GM12872 (cell line): ENCODE results near the gene CD244.

Source experiments
- TF ChIP-seq, protein P1 (sequence below): IDR thresholded peaks from 3 replicates; pipeline ENCODE4 v1.5.1; 2011; ENCODE audit warnings: low read depth, mild to moderate bottlenecking, low read length, moderate library complexity; ENCODE audit not compliant: insufficient read depth

The CD244 gene

DNA sequence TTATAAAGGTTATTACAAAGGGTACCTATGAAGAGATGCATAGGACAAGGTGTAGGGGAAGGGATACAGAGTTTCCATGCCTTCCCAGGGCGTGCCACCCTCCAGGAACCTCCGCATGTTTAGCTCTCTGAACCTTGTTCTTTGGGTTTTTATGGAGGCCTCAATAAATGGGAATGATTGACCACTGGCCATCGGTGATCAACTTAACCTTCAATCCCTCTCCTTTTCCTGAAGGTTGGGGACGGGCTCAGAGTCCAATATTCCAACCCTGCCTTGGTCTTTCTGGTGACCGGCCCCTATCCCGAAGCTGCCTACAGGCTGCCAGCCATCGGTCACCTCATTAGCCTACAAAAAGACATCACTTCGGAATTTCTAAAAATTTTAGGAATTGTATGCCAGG, 11.7 kb downstream of the CD244 start:
- TF ChIP-seq, protein P1, sequence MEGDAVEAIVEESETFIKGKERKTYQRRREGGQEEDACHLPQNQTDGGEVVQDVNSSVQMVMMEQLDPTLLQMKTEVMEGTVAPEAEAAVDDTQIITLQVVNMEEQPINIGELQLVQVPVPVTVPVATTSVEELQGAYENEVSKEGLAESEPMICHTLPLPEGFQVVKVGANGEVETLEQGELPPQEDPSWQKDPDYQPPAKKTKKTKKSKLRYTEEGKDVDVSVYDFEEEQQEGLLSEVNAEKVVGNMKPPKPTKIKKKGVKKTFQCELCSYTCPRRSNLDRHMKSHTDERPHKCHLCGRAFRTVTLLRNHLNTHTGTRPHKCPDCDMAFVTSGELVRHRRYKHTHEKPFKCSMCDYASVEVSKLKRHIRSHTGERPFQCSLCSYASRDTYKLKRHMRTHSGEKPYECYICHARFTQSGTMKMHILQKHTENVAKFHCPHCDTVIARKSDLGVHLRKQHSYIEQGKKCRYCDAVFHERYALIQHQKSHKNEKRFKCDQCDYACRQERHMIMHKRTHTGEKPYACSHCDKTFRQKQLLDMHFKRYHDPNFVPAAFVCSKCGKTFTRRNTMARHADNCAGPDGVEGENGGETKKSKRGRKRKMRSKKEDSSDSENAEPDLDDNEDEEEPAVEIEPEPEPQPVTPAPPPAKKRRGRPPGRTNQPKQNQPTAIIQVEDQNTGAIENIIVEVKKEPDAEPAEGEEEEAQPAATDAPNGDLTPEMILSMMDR, result no peak

DNA sequence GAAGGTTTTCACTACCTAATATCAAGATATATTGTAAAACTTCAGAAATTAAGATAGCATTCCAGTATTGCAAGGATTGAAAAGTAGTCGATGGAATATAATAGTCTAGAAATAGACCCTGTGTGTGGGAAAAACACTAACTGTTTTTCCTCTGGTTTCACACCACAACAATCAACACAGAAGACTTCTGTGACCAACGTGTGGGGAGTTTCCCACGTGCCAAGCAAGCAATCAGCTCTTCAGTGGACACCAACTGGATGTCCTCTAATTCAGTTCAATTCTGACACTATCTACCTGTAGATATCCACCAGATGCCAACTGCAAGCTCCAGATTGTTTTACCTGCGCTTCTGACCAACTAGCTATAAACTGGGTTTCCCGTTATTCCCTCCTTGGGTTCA, 12.1 kb downstream of the CD244 start:
- TF ChIP-seq, protein P1, result no peak

DNA sequence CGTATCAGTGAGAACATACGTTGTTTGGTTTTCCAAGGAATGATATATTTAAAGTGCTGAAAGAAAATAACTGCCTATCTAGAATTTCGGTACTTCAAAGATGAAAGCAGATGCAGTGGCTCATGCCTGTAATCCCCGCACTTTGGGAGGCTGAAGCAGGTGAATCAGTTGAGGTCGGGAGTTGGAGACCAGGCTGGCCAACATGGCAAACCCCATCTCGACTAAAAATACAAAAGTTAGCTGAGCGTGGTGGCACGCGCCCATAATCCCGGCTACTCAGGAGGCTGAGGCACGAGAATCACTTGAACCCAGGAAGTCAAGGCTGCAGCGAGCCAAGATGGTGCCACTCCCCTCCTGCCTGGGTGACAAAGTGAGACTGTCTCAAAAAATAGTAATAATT, 16.4 kb downstream of the CD244 start:
- TF ChIP-seq, protein P1, result no peak

DNA sequence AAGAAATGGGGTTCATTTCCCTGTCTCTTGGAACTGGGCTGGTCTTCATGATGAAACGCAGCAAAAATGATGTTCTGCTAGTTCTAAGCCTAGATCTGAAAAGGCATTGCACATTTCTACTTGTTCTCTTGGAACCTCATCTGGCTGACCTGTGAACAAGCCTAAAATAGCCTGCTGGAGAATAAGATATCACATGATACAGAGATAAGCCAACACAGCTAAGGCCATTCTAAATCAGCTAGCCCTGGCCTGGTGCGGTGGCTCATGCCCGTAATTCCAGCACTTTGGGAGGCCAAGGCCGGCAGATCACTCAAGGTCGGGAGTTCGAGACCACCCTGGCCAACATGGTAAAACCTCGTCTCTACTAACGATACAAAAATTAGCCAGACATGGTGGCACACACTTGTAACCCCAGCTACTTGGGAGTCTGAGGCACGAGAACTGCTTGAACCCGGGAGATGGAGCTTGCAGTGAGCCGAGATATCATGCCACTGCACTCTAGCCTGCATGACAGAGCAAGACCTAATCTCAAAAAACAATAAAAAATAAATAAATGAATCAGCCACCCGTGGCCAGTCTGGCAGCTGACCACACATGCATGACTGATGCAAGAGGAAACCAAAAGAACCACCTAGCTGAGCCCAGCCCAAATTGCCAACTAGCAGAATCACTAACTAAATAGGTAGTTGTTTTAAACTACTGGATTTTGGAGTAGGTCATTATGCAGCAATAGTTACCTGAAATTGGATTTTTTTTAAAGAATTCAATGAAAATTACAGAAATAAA, 18.0 kb downstream of the CD244 start:
- TF ChIP-seq, protein P1, result no peak

DNA sequence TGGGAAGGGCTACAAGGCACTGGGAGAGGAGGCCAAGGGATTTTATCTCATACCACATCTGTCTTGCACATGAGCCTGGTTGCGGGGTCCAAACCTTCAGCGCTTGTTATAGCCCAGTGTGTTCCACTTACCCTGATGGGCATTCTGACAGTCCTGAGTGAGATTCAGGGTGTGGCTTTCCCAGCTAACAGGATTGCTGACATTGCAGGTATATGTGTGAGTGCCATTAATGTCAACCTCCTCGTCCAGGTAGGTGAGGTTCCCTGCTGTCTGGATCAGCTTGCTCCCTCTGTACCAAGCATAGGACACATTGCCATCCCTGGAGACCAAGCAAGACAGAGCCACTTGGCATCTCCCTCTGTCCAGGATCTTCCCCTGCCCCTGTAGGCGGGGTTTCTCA, 21.6 kb downstream of the CD244 start:
- TF ChIP-seq, protein P1, result no peak

DNA sequence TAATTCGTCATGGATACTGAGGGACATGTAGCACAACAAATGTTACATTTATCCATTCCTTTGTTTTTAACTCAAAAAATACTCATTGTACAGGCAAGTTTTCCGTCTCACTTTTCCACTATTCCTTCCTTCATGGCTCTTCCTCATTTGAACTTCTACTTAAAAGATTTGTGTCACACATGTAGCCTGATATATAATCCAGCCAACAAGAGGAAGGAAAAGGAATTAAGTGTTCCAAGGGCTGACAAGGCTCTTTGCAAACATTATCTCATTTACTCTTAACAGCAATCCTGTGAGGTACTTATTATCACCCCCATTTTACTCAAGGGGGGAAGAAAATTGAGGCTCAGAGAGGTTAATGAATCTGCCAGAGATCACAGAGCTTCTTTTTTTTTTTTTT, 22.9 kb downstream of the CD244 start:
- TF ChIP-seq, protein P1, result no peak

DNA sequence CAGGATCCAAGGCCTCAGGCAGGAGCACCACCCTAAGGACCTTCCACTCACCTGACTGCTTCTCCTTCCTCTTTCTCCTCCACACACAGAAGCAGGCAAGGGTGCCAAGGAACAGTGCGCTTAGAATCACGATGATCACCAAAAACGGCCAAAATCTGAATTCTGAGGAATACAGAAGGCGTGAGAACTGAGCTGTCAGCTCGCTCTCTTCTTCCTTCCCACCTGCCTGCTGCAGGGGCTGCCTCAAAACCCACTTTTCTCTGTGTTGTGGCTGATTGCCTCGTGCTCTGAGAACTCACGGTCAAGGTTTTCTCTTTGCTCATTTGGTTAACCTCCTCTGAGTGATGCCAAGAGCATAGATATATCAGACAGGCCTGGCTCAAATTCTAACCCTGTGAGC, 23.8 kb downstream of the CD244 start:
- TF ChIP-seq, protein P1, result no peak
